Middle frontal gyrus (tissue), 1 donor: ENCODE data around the gene SPATA1.

Source experiments
- DNase-seq: peaks from one replicate; pipeline ENCODE4 v3.0.0-alpha.2; 2015; ENCODE audit warnings: low spot score; ENCODE audit errors: extremely low spot score

Gene SPATA1

GRCh38 chr1:84508510-84508909 lies 2.3 kb downstream of the SPATA1 start:
- DNase-seq = no peak

DNA sequence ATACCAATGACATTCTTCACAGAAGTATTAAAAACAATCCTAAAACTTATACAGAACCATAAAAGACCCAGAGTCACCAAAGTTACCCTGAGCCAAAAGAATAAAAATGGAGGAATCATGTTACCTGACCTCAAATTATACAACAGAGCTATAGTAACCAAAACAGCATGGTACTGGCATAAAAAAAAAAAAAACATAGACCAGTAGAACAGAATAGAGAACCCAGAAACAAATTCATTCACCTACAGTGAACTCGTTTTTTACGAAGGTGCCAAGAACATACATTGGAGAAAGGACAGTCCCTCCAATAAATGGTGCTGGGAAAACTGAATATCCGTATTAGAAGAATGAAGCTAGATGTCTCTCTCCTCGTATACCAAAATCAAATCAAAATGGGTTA lies 2.8 kb downstream of the SPATA1 start:
- DNase-seq = no peak

DNA sequence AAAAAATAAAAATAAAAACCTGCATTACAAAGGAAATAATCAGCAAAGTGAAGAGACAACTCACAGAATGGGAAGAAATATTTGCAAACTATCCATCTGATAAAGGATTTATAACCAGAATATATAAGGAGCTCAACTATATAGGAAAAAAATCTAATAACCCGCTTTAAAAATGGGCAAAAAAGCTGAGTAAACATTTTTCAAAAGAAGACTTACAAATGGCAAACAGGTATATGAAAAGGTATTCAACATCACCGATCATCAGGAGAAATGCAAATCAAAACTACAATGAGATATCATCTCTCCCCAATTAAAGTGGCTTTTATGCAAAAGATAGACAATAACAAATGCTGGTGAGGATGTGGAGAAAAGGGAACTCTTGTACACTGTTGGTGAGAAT lies 4.0 kb downstream of the SPATA1 start:
- no peak for DNase-seq

DNA sequence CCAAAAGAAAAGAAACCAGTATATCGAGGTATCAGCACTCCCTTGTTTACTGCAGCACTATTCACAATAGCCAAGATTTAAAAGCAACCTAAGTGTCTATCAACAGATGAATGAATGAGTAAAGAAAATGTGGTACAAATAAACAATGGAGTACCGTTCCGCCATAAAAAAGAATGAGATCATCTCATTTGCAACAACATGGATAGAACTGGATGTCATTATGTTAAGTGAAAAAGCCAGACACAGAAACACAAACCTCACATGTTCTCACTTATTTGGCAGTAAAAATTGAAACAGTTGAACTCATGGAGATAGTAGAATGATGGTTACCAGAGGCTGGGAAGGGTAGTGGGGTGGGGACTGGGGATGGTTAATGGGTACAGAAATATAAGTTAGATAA lies 4.5 kb downstream of the SPATA1 start:
- no peak for DNase-seq

GRCh38 chr1:84524590-84524989 lies 18.4 kb downstream of the SPATA1 start:
- DNase-seq = no peak

DNA sequence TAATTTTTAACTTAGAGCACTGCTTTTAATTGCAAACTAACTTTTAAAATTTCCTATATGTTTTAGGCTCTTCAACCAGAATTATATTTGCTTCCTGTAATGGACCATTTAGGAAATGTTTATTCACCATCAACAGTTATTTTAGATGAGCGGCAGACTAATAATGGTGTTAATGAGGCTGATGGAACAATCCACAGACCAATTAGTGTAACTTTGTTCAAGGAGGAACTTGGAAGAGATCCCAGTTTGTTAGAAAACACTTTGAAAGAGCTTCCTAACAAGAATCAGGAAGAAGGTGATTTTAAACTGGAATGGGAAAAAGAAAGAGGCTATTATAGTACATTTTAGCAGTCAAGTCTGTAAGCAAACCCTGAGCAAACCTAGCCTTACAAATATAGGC lies 19.6 kb downstream of the SPATA1 start:
- DNase-seq = no peak

GRCh38 chr1:84538599-84538998 lies 32.4 kb downstream of the SPATA1 start:
- no peak for DNase-seq

DNA sequence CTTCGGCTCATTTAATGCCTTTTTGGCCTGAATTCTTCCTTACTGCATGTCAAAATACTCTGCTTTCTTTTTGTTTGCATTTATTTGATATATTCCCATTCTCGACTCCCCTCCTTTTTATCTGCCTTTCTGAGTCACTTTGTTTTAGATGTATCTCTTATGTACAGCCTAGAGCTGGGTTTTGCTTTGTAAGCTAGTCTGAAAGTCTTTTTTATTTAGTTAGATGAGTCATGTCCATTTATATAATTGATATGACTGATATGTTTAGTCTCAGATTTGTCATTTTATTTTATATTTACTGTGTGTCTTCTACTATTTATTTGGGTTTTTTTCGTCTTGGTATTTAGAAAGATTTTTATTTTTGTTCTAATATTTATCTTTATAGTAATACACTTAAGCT lies 33.8 kb downstream of the SPATA1 start:
- DNase-seq = no peak

DNA sequence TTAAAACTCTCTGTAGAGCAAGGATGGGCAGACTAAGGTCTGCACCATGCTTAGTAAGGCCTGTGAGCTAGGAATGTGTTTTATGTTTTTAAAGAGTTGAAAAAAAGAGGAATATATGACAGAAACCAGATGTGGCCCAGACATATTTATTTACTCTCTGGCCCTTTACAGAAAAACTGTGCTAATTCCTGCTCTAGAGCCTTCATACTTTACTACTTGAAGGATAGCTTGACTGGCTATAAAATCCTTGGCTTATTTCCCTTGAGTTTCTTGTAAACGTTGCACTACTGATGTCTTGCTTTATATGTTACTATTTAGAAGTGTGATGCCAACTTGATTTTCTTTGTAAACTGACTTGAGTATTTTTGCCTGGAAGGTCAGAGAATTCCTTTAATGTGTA lies 34.6 kb downstream of the SPATA1 start:
- no peak for DNase-seq

GRCh38 chr1:84541679-84542078 lies 35.5 kb downstream of the SPATA1 start:
- DNase-seq = no peak

DNA sequence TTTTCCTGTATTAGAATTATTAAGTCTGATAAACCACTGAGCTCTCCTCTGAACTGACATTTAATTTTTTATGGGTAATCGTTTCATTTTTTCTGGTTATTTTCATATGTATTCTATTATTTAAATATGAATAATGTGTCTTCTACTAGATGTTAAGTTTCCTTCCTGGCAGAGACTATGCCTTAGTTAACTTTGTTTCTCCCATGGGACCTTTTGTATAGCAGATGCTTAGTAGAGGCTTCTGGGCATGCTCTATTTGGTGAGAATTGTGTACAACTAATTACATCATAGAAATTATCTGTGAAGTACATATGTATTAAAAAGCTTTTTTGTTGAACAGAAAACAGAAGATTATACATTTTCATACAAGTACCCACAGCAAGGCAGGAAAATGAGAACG lies 44.6 kb downstream of the SPATA1 start:
- no peak for DNase-seq

GRCh38 chr1:84569216-84569615 lies 63.0 kb downstream of the SPATA1 start:
- no peak for DNase-seq

GRCh38 chr1:84570436-84571149 lies 64.4 kb downstream of the SPATA1 start:
- no peak for DNase-seq

GRCh38 chr1:84571150-84571535 lies 65.0 kb downstream of the SPATA1 start:
- DNase-seq = no peak

DNA sequence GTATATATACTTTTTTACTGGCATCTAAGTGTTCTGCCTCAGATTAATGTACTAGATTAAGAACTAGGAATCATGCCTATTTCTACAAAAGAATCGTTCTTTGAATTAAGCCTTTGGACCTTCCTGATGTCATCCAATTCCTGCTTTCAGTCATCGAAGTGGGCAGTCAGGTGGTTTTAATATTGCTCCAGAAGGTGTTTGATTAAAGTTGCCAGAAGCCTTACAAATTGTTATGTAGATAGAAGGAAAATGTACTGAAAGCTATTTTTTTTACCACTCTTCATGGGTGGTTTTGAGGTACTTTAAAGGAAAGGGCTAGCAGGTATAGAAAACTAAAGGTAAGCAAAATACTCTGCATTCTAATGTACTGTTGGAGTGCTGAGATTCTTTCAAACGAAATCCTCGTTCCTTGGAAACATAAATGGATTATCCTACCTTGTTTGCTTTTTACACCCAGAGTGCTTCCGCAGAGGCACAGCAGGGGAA lies 67.3 kb downstream of the SPATA1 start:
- no peak for DNase-seq

DNA sequence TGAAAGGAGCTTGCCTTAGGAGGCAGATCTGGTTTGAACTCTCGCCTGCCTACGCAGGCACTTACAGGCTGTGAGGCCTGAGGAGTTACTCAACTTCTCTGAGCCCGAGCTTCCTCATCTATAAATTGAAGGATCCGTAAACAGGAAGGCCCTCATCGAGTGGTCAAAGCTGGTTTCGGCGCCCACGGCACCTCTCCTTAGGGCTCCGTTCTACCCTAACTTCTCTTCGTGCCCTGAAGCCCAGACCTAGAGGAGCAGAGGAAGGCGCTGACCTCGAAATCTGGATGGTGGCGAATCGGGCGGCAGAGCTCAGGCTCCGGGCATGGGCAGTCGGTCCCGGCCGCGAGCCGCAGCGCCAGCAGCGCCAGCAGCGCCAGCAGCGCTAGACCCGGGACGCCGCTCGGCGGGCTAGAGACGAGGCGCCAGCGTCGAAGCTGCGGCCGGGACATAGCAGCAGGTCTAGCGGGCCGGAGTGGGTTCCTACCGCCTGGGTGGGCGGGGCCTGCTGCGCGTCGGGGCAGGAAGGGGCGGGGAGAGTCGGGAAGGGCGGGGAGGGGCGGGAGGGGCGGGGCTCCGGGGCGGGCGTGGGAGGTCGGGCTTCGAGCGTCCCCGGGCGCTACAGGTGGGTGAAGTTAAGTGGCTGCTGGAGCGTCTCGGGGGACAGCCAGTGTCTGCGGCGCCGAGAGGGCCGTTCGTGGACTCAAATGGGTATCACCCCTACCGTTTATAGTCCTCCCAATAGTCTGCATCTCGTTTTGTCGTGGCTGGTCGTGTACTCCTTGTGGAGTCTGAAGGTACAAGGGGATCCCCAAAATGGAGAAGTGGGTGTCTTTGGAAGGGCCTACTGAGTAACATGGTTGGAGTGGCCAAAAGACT lies 68.0 kb downstream of the SPATA1 start, which contains the start of gene CTBS:
Gene CTBS, minus strand, starts transcription at position 474 of the 876 bp plus-strand sequence. Its CDS starts 25 bp downstream, at position 449.
- peak; percentile 67 for DNase-seq

DNA sequence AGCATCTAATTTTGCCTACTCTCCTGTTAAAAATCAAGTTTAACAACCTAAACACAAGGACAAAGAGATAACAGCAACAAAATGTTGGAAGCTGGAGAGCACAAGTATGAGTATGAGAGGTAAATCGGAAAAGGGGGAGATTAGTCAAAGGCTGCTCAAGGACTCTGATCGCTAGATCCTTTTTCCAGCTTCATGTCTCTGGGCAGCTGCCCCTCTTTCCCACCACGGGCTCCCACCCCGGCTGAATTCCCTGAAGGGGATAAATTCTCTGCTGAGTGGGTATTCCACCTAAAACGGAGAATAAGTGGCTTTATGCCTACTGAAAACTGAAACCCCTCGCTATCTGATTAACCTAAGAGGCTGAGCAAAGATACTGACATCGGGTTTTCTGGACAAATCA lies 68.8 kb downstream of the SPATA1 start:
- no peak for DNase-seq

GRCh38 chr1:84581648-84582047 lies 75.5 kb downstream of the SPATA1 start:
- DNase-seq = no peak

DNA sequence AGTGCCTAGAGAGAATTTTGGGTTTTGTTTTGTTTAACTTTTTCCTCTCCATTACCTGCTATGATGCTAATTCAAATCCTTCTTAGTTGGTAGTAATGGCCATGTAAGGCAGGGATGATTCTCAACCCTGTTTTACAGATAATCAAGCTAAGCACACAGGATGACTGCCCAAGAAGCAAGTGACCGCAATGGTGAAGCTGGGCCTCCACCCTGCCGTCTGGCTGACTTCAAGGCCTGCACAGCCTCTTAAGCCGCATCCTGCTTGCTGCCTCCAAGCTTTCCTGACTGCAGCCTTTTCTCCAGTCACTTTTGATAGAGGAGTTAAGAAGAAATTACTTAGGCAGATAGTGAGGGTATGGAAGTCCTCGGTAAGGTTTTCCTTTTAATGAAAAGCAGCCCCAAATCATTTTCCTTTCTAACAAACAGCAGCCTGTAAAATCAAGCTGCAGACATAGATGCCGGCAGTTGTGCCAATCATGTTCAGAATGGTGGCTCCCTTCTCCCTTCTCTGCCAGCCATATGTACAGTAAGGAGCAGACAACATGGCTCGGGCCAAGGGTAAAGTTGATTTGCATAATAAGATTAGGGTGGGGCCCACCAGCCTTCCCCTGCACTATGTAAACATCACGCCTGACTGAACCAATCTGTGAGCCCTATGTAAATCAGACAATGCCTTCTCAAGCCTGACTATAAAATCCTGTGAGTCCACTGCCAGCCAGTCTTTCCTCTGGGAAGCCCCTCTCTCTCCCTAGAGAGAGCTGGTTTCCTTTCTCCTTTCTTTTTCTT lies 76.8 kb downstream of the SPATA1 start:
- no peak for DNase-seq

GRCh38 chr1:84583648-84584047 lies 77.5 kb downstream of the SPATA1 start:
- DNase-seq = no peak

DNA sequence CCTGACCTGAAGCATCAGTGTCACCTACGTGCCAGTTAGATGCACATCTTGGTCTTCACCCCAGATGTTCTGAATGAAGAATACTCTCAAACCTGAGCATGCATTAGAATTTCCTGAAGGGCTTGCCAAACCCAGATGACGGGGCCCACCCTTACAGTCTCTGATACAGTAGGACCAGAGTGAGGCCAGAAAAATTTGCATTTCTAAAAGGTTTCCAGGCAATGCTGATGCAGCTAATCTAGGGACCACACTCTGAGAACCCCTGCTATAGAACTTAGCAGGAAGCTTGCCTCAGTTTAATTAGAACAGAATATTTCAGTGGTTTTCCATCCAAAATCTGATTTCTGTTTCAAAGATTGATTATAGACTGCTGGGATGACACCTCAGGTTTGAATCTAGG lies 77.9 kb downstream of the SPATA1 start:
- no peak for DNase-seq

DNA sequence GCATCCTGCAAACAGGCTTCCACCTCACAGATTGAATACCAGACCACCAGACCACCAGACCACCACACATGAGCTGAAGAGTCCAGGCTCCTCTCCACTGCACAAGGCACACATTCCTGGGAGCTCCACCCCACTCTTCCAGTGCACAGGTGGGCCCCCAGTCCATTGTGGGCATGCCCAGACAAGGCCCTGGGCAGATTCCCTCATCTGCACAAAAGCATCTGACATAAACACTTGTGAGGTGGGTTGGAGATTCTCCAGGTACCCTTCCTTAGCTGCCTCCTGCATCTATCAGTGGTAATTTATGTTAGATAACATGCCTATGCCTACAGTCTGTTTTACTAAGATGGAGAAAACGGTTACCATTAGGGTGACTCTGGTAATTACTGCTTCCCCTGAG lies 79.6 kb downstream of the SPATA1 start:
- DNase-seq = no peak
